HG02885 (cell line): ENCODE measurements around the gene FAM234A.
"Not testable (repeated sequence)": the region's sequence is repeated elsewhere in the genome, so short reads cannot be mapped to it uniquely, and the experiment has no call there.

Experiments used
- ATAC-seq: cut with Tn5 transposase; IDR thresholded peaks from one replicate; pipeline ENCODE4 v1.9.1; 2021; ENCODE audit warnings: mild to moderate bottlenecking; ENCODE audit not compliant: unreplicated experiment, poor library complexity

Gene FAM234A

DNA sequence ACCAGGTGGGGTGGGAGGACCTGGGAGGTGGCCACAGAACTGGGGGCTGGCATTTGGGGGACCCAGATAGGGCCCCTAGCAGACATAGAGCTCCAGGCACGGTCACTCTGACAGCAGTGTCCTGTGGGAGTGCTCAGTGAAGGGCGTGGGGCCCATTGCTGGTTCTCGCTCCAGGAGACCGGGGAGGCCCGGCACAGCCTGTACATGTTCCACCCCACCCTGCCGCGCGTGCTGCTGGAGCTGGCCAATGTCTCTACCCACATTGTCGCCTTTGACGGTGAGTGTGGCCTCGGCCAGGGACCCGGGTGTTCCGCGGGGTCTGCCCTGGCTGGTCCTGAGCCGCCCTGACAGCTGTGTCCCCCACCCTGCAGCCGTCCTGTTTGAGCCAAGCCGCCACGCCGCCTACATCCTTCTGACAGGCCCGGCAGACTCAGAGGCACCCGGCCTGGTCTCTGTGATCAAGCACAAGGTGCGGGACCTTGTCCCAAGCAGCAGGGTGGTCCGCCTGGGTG, 29.9 kb downstream of the FAM234A start:
- no peak for ATAC-seq

DNA sequence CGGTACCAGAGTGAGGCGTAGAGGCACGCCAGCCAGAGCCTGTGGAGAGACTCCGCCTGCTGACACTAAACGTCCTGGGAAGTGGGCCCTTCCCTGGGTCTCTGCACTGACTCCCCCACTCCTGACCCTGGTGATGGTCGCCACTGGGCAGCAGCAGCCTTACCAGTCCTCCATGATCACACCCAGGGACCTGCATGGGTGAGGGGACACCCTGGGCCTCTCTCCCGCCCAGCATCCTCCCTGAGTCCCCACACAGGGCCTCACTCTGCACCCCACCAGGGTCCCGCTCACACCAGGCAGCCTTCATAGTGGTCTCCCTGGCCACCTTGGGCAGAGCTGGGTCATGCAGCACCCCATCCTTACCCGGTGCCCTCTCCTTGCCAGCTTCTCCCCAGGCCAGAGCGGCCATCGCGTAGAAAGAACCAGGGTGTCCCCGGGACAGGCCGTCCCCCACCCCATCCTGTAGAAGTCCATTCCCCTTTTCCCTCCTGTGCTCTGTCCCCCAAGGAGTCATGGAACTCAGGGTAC, 30.4 kb downstream of the FAM234A start:
- no peak for ATAC-seq

DNA sequence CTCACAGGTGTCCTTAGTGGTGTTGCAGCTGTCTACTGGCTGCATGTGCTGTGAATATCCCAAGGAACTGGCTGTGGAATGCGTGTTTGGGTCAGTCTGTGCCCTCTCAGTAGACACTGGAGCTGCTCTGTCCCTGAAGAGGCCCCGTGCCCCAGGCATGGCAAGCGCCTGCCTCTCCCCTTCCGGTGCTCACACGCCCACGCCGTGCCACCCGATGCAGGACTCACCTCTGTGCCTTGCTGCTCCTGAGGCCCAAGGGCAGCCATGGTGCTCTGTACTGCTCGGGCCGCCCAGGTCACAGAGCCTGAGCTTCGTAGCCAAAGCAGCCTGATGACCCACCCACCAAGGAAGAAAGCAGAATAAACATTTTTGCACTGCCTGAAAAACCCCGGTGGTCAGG, 31.1 kb downstream of the FAM234A start:
- ATAC-seq = no peak

DNA sequence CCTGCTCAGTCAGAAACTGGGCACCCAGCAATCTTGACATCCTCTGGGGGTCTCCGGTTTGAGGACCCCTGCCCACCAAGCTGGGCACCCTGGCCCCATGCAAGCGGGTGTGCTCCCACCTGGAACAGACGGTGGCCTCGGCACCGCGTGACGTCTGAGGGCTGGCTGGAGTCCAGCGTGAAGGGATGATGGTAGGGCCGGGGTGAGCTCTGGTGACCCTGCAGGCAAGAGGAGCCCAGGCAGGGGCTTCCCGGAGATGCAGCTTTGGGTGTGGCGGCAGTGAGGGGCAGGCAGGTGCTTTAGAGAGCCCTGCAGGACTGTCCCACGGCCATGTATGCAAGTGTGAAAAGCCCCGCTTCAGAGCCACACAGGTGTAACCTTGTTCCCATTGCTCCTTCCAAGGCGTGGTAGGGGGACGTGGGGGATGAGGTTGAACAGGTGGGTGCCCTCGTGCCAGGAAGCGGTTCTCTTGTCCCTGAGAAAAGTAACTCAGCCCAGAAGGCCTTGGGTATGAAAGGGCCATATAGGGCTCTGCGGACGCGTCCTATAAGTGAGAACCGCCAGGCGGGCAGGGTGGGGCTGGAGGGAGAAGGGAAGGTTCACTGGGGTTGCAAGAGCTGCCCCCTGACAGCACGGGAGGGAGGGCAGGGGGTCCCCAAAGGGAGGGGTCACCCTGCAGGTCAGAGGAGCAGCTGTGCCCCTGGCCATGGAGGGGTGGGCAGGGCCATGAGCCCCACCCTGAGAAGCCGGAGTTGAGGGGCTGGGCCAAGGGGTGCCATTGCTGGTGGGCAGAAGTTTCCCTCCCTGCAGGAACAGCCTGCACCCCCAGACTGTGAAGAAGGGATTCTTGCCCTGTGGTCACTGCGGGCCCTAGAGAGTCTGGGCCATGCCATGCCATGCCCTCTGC, 31.9 kb downstream of the FAM234A start:
- no peak for ATAC-seq

DNA sequence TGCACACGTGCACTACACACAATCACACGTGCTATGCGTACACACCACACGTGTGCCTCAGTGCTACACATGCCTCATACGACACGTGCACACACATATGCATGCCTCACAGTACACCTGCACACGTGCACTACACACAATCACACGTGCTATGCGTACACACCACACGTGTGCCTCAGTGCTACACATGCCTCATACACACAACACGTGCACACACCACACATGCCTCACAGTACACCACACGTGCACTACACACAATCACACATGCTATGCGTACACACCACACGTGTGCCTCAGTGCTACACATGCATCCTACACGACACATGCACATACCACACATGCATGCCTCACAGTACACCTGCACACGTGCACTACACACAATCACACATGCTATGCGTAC, 32.9 kb downstream of the FAM234A start:
- not testable (repeated sequence) for ATAC-seq

DNA sequence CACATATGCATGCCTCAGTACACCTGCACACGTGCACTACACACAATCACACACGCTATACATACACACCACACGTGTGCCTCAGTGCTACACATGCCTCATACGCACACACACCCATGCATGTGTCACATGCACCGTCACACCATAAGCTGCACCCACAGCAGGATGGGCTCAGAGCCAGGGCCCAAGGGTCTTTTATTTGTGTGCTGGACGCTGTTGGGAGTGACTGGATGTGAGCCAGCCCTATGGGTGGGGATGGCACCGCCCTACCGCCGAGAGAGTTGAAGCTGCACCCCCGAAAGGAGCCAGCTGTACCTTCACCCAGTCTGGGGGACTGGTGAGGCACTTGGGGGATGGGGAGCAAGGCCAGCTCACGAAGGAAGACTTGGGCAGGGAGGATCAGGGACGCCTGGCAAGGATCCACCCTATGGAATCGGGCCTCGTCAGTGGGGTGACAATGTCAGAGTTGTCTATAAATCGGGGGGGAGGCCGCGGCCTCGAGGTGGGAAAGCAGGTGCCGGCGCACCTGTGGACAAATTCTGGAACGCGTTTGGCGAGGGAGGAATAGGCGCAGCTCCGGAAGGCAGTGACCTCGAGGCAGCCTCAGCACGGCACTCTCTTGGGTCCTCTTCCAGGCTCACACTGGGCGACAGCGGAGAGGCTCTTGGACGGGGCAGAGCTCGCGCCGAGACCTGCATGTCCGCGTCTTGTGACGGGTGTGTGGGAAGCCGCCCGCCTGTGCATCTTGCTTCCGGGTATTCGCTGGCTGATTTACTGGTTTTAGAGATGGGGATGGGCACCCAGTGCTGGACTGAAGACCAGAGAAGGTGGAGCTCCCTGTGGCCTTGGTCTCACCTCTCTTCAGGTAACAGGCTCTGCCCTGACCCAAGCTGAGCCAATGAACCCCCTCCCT, 33.8 kb downstream of the FAM234A start:
- no peak for ATAC-seq

DNA sequence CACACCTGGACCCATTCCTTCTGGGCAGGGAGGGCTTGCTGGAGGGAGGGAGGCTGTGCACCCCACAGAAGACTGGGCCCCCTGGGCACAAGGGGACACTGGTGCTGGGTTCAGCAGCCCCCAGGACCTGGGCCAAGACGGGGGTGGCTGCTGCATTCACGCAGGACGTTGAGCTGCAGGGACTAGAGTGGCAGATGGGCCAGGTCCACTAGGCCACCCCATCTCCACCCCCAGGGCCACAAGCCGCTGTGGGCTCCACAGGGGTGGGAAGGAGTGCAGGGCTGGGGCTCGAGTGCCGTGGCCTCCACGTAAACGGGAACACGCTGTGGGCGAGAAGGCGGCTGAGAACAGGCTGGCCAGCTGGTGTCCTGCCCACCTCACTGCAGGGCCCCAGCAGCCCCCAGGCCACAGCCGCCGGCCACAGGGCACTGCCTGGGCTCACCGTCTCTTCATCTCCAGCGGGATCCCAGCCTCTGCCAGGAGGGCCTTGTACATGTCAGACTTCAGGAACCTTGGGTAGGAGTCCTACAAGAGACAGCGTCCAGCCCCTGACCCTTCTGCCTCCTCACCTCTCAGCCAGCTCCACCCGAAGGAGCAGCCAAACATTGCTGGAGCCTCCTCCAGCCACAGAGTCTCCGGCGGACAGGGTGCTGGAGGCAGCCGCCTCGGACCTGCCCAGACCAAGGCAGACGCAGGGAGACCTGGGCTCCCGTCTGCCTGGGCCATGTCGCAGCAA, 34.6 kb downstream of the FAM234A start:
- no peak for ATAC-seq

DNA sequence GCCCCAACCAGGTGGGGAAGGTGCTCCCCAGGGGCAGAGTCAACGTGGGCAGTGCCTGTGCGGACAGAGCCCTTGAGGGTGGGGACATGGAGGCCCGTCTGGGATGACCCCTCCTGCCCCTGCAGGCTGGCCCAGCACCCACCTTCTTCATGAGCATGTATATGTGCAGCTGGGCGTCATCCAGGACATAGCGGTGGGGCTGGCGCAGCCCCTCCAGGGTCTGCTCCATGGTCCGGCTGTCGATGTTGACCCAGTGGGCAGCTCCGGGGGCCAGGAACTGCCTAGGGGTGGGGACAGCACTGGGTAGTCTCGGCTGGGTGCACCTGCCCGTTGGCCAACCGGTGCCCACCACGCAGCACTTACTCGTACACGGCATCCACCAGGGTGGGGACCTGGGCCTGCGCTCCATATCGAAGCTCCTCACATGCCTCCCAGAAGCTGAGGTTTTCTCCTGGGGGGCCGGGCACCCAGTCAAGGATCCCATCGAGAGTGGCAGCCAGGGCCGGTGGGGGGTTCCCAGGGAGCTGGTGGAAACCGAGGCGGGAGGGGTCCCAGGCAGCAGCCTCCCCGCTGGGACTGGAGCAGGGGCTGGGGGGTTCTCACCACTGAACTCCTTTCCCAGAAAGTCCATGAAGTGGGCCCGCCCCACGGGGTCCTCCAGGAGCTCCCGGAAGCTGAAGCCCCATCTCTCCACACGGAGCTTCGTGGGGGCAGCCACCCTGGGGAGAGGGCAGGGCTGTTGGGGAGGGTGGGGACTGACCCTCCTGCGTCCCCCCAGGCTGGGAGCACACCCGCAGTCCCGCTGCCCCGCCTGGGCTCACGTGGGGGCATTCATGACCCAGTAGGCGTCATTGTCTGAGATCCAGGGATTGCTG, 36.0 kb downstream of the FAM234A start:
- no peak for ATAC-seq

DNA sequence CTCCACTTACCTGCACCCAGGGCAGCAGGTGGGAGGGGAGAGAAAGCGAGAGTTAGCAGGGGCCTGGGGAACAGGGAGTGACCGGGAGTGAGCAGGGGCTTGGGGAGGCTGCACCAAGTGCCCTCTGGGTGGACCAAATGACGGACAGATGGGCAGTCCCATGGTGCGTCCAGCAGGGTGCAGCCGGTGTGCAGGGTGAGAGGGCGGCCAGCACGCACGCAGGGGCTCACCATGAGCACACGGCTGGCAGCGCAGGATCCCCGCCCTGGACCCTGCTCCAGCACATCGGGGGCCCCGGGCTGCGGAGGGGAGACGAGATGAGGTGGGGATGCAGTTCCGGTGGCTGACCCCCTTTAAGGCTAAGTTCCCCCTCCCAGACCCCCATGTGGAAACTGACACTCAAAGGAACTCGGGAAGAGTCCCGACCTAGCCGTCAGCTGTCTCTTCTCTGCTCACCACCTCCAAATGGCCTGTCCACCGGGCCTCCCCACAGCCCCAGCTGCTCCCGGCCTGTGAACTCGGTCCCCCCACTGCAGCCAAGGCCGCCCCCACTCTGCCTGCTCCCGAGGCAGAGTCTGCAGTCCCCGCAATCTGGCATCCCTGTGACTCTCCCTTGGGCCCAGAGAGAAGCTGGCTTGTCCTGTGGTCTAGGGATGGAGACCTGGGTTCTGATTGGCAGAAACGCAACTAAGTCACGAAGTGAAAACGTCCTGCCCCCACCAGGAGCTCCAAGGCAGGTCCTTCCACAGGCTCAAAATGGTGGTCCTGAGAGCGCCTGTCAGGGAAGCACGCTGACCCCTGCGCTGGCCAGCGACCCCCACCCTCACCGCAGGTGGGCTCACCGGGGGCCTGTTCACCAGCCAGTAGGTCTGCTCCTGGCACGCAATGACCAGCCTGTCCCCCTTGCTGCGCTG, 38.3 kb downstream of the FAM234A start:
- ATAC-seq = no peak

DNA sequence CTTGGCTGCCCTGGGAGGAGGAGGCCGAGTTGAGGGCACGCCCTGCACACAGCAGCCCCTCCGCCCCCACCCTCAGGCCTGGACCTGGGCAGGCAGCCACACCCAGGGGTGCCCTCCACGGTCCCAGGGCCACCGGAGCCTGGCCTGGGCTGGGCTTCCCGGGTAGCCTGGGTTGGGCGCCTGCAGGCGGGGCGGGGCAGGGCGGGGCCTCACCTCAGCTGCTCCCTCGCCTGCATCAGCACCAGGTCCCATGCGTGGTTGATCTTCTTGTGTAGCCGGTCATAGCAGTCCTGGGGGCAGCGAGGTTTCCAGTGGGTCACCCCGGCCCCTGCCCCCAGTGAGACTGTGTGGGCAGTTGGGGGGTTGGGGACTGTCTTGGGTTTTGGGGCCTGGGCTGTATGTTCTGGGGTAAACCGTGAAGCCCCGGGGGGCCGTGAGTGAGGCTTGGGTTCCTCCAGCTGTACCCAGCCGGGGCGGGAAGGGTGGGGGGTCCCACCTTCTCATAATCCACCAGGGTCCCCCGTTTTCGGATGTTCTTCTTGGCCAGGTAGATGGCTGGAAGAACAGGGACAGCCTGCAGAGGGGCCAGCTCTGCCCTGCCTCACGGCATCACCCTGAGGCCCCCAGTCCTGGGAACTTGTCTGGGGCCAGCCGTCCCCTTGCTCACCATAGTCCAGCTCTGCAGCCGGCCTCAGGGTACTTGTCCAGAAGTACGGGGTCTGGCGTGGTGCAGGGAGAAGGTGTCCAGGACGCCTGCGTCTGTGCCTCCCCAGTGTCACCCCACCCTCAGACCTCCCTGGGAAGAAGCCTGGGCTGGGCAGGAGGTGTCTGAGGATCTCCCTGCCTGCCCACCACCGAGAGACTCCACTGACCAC, 39.2 kb downstream of the FAM234A start:
- no peak for ATAC-seq

DNA sequence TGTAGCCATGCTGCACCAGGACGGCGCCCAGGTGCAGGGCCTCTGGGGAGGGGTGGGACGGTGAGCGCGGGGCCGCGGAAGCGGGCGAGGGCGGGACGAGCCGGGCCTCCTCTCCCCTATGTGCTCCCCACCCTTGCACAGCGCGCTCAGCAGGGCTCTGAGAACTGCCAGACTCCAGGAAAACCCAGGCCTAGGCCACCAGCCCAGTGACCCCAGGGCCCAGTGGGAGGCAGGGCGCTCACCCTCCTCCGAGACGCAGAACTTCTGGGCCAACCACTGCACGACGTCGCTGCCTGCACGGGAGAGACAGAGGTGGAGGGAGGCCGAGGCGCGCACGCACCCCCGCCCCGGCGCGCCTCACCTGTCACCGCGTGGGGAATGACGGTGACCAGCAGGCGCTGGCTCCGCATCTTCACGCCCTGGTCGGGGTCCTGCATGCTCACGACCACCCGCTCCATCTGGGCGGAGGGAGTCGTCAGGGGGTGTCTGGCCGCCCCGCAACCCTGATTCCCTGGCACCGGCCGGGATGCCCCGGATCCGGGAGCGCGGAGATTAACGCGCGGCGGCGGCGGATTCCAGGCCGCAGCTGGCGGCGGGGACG, 40.5 kb downstream of the FAM234A start:
- ATAC-seq = no peak

DNA sequence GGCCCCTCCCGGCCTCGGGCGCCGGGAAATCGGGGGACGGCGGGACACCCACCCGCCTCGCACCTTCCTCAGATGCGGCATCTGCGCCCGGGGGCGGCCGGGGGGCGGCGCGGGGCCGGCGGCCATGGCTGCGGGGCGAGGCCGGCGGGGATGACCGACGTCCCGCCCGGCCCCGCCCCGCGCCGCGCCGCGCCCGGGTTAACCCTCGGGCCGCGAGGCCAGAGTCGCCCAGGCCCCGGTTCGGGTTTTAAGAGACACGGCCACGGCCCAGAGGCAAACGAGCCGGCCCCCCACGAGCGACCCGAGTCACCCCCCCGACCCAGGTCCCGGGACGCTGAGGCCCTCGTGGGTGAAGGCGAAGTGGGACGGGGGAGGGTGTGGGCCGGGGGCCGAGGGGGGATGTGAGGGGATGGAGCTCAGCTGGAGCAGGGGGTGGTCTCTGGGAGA, 41.2 kb downstream of the FAM234A start, which contains the start of gene RGS11:
TSS of gene RGS11 (minus strand) at position 159 of the 447 bp plus-strand sequence. CDS start at position 126, 33 bp downstream.
- no peak for ATAC-seq

DNA sequence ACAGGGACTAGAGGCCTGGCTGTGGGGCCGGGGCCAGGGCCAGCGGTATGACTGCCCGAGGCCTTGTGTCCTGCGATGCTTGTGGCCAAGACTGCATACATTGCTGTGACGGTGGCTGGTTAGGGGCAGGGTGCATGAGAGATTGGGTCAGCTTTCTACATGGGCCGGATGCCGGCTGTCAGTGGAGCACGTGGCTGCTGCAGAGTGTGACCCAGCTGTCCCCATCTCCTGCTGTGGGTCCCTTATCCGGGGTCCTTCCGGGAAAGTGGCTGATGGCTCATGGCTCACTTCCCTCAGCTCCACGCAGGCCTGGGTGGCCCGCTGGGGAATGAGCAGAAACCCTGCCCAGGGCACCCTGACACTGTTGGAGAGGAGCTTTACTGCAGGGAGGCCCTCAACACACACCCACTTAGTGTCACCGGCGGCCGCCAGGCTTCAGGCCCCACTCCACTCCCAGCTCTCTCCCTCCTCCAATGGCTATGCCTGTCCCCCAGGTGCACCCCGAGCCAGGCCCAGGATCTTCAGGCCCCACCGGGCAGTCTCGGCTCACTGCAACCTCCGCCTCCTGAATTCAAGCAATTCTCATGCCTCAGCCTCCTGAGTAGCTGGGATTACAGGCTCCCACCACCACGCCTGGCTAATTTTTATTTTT, 41.9 kb downstream of the FAM234A start:
- ATAC-seq = no peak

DNA sequence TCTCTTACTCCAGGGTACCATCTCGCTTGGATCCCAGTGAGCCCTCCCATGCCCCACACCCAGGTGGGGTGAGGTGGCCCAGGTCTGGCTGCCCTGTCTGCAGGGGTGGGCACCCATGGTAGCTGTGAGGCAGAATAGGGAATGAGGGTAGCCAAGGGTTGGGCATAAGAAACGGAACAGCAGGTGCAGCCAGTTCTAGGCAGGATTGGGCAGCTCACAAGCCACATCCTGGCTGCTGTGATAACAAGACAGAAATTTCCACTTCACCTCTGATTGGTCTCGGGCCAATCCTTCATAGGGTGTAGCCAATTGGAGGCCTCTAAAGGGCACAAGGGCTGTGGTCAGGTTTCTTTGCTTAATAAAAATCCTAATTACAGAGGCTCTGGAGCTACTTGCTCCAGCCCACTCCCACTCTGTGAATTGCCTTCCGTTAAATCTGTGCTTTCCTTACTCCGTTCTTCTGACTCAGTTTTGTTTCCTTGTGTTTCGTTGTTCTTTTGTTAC, 44.3 kb downstream of the FAM234A start:
- ATAC-seq = no peak

DNA sequence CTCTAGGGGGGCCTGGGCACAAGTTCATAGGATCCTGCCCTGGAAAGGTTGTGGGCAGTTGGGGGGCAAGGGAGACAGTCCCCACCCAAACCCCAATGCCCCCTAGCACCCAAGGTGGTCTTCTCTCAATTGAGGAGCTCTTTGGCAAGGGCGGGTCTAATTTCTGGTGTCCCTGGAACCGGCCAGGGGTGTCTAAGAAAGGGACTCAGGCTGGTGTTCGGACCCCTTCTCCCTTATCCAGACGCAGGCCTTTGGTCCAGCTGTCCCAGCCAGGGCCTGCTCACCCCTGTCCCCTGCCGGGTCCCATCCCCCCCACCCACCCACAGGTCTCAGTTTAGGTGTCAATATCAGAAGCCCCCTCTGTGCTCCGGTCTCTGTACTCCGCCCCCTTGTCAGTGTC, 44.9 kb downstream of the FAM234A start:
- no peak for ATAC-seq

DNA sequence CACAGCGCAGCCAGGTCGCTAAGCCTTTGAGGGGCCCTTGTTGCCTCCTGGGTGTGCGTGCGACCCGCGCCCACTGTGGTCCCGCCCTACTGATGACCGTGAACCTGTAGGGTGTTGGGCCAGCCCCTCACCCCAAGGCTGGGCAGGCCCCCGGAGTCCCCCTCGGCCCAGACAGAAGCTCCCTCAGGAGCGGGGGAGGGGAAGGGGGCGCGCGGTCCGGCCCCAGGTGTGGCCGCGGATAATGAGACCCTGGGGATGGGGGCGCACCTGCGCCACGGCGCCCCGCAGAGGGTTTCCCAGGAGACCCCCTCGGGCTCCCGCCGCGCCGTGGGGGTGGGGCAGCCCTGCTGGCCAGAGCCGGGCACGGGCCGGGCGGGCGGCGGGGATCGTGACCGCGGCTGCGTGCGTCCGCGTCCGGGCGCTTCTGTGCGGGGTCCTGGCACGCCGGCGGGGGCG, 45.4 kb downstream of the FAM234A start:
- no peak for ATAC-seq
